Left renal pelvis (tissue), 4 donors: ENCODE results near the gene SLCO3A1. TPM values are rescaled to one million over a fixed set of nuclear protein-coding genes. Genes with fewer than 3 reads are reported as not detected.

ENCODE experiments used
- DNase-seq, 4 donors: peaks; one replicate each; pipeline ENCODE4 v3.0.0-alpha.2; 2013; ENCODE audit warnings: low read depth in 4 of 4, low spot score in 3 of 4
- polyA plus RNA-seq, 4 donors: library from polyadenylated mRNA; unstranded; fragments of 120-200 nt; gene quantifications; one replicate each; pipeline ENCODE4 v1.2.1, GENCODE V29; 2013; ENCODE audit not compliant: insufficient read length in 4 of 4

The SLCO3A1 gene
- polyA plus RNA-seq, 4 donors, result 9.3 to 13.3 (median 12.3) TPM

GRCh38 chr15:91936182-91936775 lies 82.8 kb downstream of the SLCO3A1 start:
- DNase-seq, result no peak

GRCh38 chr15:91936927-91937326 lies 83.4 kb downstream of the SLCO3A1 start:
- DNase-seq, result no peak

DNA sequence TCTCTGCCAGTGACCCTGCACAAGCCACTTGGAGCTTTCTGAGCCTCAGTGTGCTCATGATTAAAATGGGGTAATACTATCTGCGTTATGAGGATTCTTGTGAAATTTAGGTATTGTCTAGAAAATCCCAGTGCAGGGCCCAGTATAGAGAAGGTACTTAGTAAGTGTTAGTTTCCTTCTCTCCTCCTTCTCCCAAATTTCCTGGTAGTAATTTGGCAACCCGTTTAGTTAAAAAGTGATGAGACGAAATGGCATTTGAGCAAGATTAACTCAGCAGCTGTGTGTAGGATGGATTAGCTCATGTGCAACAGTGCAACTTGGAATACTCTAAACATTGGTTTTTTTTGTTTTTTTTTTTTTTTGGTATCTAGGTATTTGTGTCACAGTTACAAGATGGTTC lies 84.6 kb downstream of the SLCO3A1 start:
- no peak for DNase-seq

GRCh38 chr15:91939403-91939831 lies 85.9 kb downstream of the SLCO3A1 start:
- DNase-seq, result no peak

GRCh38 chr15:91940496-91941381 lies 87.2 kb downstream of the SLCO3A1 start:
- DNase-seq, result no peak

DNA sequence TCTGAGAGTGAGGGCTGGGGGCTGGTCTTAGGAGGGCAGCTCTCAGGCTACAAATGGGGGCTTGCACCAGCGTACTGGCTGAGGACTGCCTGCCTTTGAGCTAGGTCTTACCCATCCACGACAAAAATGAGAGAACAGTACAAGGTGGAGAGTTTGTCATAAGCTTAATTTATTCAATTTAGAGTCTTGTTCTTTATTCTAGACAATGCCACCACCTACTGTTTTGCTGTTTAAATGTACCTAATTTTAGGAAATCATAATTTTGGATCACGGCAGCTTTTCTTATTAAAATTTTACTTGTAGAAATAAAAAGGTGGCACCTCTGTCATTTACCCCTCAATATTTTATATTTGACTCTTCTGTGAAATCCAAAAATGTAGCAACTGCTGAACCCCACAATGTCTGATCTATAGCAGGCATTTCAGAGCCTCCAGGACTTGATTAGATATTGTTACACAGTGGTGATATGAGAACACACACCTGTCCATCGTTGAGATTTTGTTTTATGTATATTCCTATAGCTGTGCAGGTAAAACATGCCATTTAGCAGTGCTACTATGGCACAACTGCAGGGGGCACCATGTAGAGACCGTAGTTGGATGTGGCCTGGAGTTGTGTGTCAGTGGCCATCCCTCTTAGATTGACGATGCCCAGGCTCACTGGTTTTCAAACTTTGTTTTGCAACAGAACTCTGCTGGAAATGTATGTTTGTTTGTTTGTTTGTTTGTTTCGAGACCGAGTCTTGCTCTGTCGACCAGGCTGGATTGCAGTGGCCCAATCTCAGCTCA lies 88.6 kb downstream of the SLCO3A1 start:
- DNase-seq, result no peak

- DNase-seq, result peak in 1 of 4 donors; percentile 52
Observed at GRCh38 chr15:91942720-91943394, 89.3 kb downstream of the SLCO3A1 start.

DNA sequence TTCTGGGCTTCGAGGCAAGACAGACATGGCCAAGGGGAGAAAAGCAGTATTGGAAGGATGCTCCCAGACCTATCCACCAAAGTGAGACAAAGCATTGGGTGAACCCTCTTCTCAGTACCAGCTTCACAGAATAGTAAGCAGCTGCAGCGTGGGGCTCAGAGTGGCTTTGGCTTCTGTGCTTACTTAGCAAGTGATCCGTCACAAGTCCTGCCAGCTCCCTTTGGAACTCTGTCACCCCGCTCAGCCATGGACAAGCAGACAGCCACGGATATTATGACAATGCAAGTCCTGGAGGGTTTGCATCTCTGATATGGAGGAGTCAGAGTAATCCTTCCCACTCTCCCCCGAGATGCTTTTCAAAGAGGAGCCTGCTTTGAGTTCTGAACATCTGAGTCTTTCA lies 90.8 kb downstream of the SLCO3A1 start:
- DNase-seq, result no peak

DNA sequence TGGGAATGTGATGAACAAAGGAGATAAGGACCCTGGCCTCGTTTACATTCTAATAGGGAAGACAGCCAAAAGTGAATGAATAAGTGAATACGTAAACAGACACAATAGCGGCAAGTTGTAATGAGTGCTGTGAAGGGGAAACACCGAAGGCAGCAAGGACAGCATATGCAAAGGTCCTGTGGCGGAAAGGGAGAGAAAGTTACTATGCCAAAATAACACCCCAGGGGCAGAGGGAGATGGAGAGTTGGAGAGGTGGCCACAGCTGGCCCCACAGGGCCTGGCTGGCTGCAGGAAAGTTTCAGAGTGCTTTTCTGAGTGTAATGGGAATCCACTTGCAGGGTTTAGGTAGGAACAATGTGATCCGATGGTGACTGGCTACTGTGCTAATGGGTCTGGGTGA lies 91.9 kb downstream of the SLCO3A1 start:
- DNase-seq, result no peak

- DNase-seq, result no peak
Observed at GRCh38 chr15:91946075-91946474, 92.6 kb downstream of the SLCO3A1 start.

- DNase-seq, result no peak
Observed at GRCh38 chr15:91946581-91947292, 93.2 kb downstream of the SLCO3A1 start.

GRCh38 chr15:91947293-91947679 lies 93.8 kb downstream of the SLCO3A1 start:
- DNase-seq, result no peak

DNA sequence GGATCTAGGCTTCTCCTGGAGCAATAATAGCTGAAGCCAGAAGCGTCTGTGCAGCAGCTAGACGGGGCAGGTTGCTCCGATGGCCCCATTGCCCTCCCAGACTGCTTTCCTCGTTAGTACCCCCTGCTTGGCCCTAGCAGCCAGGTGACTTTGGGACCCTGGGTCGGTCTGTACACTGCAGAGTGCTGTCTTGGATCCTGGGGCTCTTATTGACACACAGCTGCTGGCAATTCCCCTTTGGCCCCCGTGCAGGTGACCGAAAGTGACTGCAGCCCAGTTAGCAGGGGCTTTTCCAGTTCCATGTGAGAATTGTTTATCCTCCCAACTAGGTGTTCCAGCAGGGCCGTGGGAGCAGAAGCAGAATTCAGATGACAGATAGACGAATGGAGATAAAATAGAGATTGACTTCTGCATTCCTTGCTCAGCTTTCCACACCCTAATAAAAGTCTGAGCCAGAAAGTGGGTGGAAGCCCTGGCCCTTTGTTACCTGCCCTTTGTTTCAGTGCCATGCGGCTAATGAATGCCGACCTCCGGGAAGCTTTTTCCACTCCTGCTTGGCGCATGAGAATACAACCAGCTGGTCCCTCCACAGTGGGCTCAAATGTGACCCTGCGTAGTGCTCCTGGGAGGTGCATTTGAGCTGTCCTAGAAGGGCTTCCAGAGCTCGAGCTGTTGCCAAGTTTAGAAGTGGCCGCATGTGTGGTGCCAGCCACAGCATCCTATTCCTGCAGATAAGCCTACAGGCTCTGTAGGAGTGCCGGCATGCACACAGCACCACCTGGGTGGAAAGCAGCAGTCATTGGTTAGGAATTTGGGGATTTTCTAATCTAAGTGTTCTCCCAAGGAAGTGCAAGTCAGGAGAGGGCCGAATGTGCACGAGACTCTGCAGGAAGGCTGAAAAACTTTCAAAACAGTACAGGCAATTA lies 94.4 kb downstream of the SLCO3A1 start:
- no peak for DNase-seq

DNA sequence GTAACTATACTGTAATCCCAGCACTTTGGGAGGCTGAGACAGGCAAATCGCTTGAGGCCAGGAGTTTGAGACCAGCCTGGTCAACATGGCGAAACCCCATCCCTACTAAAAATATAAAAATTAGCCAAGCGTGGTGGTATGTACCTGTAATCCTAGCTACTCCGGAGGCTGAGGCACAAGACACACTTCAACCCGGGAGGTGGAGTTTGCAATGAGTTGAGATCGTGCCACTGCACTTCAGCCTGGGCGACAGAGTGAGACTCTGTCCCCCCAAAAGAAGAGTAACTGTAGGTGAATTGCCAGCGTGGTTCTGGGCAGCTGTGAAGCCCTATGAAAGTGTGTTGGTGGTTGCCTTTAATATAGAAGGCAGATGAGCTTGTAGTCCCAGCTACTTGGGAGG lies 95.9 kb downstream of the SLCO3A1 start:
- no peak for DNase-seq

DNA sequence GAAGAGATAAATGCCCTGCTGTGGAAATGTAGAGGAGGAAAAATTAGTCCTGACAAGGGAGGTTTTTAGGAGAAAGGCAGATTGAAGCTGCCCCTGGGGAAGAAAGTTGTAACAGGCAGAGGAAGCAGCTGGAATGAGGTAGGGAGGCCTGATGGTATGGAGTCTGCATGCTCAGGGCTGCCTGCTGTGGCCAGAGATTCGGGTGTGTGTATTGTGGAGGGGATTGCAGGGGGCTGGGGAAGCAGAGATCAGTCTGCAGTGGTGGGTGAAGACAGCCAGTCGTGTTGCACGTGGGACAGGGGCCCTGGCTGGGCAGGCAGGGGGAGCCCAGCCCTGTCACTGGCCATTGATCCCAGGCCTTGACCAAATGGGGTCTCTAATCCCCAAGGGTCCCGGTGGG lies 96.5 kb downstream of the SLCO3A1 start:
- no peak for DNase-seq

DNA sequence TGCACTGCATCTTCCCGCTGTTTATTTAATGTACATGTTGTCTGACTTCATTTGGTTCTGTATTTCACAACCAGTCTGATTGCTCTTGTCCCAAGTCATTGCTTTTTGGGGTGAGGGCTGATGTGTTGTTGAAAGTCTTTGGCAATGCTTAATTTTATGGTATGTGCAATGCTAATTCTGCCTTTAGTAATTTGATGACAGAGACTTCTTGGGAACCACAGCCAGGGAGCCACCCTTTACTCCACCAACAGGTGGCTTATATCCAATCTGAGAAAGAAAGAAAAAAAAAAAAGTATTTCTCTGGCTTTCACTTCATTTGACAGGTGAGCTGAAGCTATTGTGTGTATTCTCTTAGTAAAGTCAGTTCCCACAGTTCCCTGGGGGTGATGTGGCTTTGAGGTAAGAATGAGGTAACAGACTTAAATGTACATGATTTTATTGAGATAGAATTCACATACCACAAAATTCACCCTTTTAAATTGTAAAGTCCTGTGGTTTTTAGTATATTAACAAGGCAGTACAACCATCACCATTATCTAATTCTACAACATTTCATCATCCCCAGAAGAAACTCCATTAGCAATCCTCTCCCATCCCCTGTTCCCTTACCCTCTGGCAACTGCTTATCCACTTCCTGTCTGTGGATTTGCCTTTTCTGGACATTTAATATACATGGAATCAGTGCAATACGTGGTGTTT lies 97.3 kb downstream of the SLCO3A1 start:
- DNase-seq, result no peak

DNA sequence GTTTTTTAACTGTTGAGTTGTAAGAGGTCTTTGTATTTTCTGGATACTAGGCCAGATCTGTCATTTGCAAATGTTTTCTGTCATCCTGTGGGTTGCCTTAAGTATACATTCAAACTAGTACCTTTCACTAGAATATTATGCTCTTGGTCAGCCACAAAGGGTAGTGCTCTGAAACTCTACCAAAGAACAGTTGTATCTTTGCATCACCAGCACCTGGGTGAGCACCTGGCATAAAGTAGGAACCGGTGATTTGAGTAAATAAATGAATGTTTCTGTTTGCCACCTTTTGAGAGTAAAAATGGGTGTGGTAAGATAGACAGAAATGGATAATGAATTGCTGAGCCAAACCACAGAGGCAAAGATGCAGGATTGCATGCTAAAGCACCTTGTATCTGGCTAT lies 98.7 kb downstream of the SLCO3A1 start:
- no peak for DNase-seq

- no peak for DNase-seq
Observed at GRCh38 chr15:91953432-91953831, 99.9 kb downstream of the SLCO3A1 start.

GRCh38 chr15:91954292-91954691 lies 100.8 kb downstream of the SLCO3A1 start:
- no peak for DNase-seq
